EH (cell line): ENCODE results near the gene FAM25G.
"Not testable (repeated sequence)": the region's sequence is repeated elsewhere in the genome, so short reads cannot be mapped to it uniquely, and the experiment has no call there.

ENCODE experiments used
- DNase-seq: peaks from one replicate; pipeline ENCODE4 v3.0.0-alpha.2; 2015; ENCODE audit warnings: low read depth

The FAM25G gene

GRCh38 chr10:47491600-47491999 lies at the start of gene FAM25G:
Gene FAM25G, minus strand, starts transcription at chr10:47491700. Its CDS starts 26 bp downstream, at chr10:47491674.
- not testable (repeated sequence) for DNase-seq

- DNase-seq = not testable (repeated sequence)
Measured at GRCh38 chr10:47536430-47536829, 44.9 kb upstream of the FAM25G start.

- not testable (repeated sequence) for DNase-seq
Measured at GRCh38 chr10:47523475-47523874, 32.0 kb upstream of the FAM25G start, which contains the start of gene AGAP9. Gene AGAP9, minus strand, starts transcription at chr10:47523638. Its CDS starts 112 bp downstream, at chr10:47523526.

- not testable (repeated sequence) for DNase-seq
Measured at GRCh38 chr10:47502313-47502712, 10.8 kb upstream of the FAM25G start.

GRCh38 chr10:47494226-47494625 lies 2.7 kb upstream of the FAM25G start:
- not testable (repeated sequence) for DNase-seq

- not testable (repeated sequence) for DNase-seq
Measured at GRCh38 chr10:47489630-47490029, 1.9 kb downstream of the FAM25G start.

- DNase-seq = peak; percentile 82
Measured at GRCh38 chr10:47485943-47486342, 5.6 kb downstream of the FAM25G start.

GRCh38 chr10:47484786-47485185 lies 6.7 kb downstream of the FAM25G start:
- DNase-seq = not testable (repeated sequence)

- not testable (repeated sequence) for DNase-seq
Measured at GRCh38 chr10:47483923-47484322, 7.6 kb downstream of the FAM25G start, which contains the start of gene ANXA8. Gene ANXA8, minus strand, starts transcription at chr10:47484115. Its CDS starts 182 bp downstream, at chr10:47483933.

- not testable (repeated sequence) for DNase-seq
Measured at GRCh38 chr10:47482367-47482766, 9.1 kb downstream of the FAM25G start.

GRCh38 chr10:47481768-47482181 lies 9.7 kb downstream of the FAM25G start:
- peak; percentile 13 for DNase-seq

- peak; percentile 65 for DNase-seq
Measured at GRCh38 chr10:47481182-47481766, 10.2 kb downstream of the FAM25G start.

GRCh38 chr10:47480133-47480532 lies 11.4 kb downstream of the FAM25G start:
- DNase-seq = not testable (repeated sequence)

GRCh38 chr10:47478114-47478513 lies 13.4 kb downstream of the FAM25G start:
- not testable (repeated sequence) for DNase-seq

- DNase-seq = not testable (repeated sequence)
Measured at GRCh38 chr10:47477078-47477477, 14.4 kb downstream of the FAM25G start.

- not testable (repeated sequence) for DNase-seq
Measured at GRCh38 chr10:47475101-47475500, 16.4 kb downstream of the FAM25G start.

- DNase-seq = not testable (repeated sequence)
Measured at GRCh38 chr10:47473516-47473915, 18.0 kb downstream of the FAM25G start.

- DNase-seq = not testable (repeated sequence)
Measured at GRCh38 chr10:47472647-47473046, 18.9 kb downstream of the FAM25G start.

- not testable (repeated sequence) for DNase-seq
Measured at GRCh38 chr10:47472072-47472471, 19.4 kb downstream of the FAM25G start.

GRCh38 chr10:47468731-47469528 lies 22.6 kb downstream of the FAM25G start:
- not testable (repeated sequence) for DNase-seq

GRCh38 chr10:47467957-47468356 lies 23.5 kb downstream of the FAM25G start:
- not testable (repeated sequence) for DNase-seq

- not testable (repeated sequence) for DNase-seq
Measured at GRCh38 chr10:47467458-47467857, 24.0 kb downstream of the FAM25G start.
